HAP-1 (cell line): Measurements from ENCODE around the gene ZBTB47.

Source experiments
- DNase-seq, 2 experiments: peaks; one replicate each; pipeline ENCODE4 v3.0.0-alpha.2; 2016 to 2020; ENCODE audit warnings: low spot score in 2 of 2
- H3K27me3 ChIP-seq: fragments of 250-450 bp; sonication (Bioruptor Pico); 2 replicates; pipeline ENCODE4 v1.5.1; 2020; ENCODE audit warnings: low read depth, mild to moderate bottlenecking, moderate library complexity
- H3K36me3 ChIP-seq: fragments of 250-450 bp; sonication (Bioruptor Pico); replicated peaks from 2 replicates; pipeline ENCODE4 v1.5.1; 2020; ENCODE audit warnings: mild to moderate bottlenecking
- H3K4me1 ChIP-seq: fragments of 250-450 bp; sonication (Bioruptor Pico); 2 replicates; pipeline ENCODE4 v1.5.1; 2020; ENCODE audit warnings: mild to moderate bottlenecking
- H3K4me3 ChIP-seq: fragments of 250-450 bp; sonication (Bioruptor Pico); 2 replicates; pipeline ENCODE4 v1.5.1; 2020; ENCODE audit warnings: mild to moderate bottlenecking, moderate library complexity
- H3K9me3 ChIP-seq: fragments of 250-450 bp; sonication (Bioruptor Pico); 2 replicates; pipeline ENCODE4 v1.5.1; 2020; ENCODE audit warnings: mild to moderate bottlenecking, moderate library complexity
- in situ Hi-C: fragments of 300-500 bp; cut with MboI; formaldehyde crosslinking; loops from 3 replicates; pipeline ENCODE4 v1.14.3; 2020; ENCODE audit warnings: low sequenced_read_pairs, inconsistent platforms, mixed read lengths

ZBTB47 gene

GRCh38 chr3:42707620-42708355 is 54.3 kb downstream of the ZBTB47 start:
- H3K9me3 ChIP-seq: no peaks in the 10 kb centered on the region
- peaks cover 26% of the 10 kb centered on the region for H3K27me3 ChIP-seq
- DNase-seq: peak in 1 of 2 experiments; percentile 4
- no peaks in the 10 kb centered on the region for H3K36me3 ChIP-seq
- in situ Hi-C loops: no loop called here
- no peaks in the 10 kb centered on the region for H3K4me1 ChIP-seq
- H3K4me3 ChIP-seq: no peak overlapping the region

- Histone ChIP-seq H3K27me3 (peaks cover 29% of the 10 kb centered on the region), H3K4me1 (peaks cover 3% of the 10 kb centered on the region), H3K36me3 (no peaks in the 10 kb centered on the region), H3K4me3 (no peak overlapping the region), H3K9me3 (no peaks in the 10 kb centered on the region)
- in situ Hi-C loops: no loop called here
- peak in 1 of 2 experiments; percentile 2 for DNase-seq
Measured at GRCh38 chr3:42708611-42709151, 55.2 kb downstream of the ZBTB47 start.

- no peak for DNase-seq
- H3K4me3 ChIP-seq: no peak overlapping the region
- no peaks in the 10 kb centered on the region for H3K9me3 ChIP-seq
- no peaks in the 10 kb centered on the region for H3K36me3 ChIP-seq
- peaks cover 9% of the 10 kb centered on the region for H3K4me1 ChIP-seq
- H3K27me3 ChIP-seq: peaks cover 29% of the 10 kb centered on the region
- in situ Hi-C loops: no loop called here
Measured at GRCh38 chr3:42709621-42710020, 56.1 kb downstream of the ZBTB47 start.

- DNase-seq: peak in 1 of 2 experiments; percentile 2
- in situ Hi-C loops: no loop called here
- no peaks in the 10 kb centered on the region for H3K9me3 ChIP-seq
- peaks cover 10% of the 10 kb centered on the region for H3K4me1 ChIP-seq
- H3K36me3 ChIP-seq: no peaks in the 10 kb centered on the region
- H3K27me3 ChIP-seq: peaks cover 29% of the 10 kb centered on the region
- H3K4me3 ChIP-seq: no peak overlapping the region
Measured at GRCh38 chr3:42710323-42711021, 57.0 kb downstream of the ZBTB47 start.

- H3K4me1 ChIP-seq: peaks cover 10% of the 10 kb centered on the region
- H3K4me3 ChIP-seq: no peak overlapping the region
- DNase-seq: peak in 1 of 2 experiments; percentile 12
- no peaks in the 10 kb centered on the region for H3K9me3 ChIP-seq
- H3K27me3 ChIP-seq: peaks cover 27% of the 10 kb centered on the region
- in situ Hi-C loops: no loop called here
- no peaks in the 10 kb centered on the region for H3K36me3 ChIP-seq
Measured at GRCh38 chr3:42711491-42712343, 58.2 kb downstream of the ZBTB47 start.

- H3K36me3 ChIP-seq: no peaks in the 10 kb centered on the region
- no peaks in the 10 kb centered on the region for H3K9me3 ChIP-seq
- H3K27me3 ChIP-seq: peaks cover 24% of the 10 kb centered on the region
- H3K4me3 ChIP-seq: no peak overlapping the region
- in situ Hi-C loops: no loop called here
- no peak for DNase-seq
- peaks cover 10% of the 10 kb centered on the region for H3K4me1 ChIP-seq
Measured at GRCh38 chr3:42712344-42712648, 58.8 kb downstream of the ZBTB47 start.

- Histone ChIP-seq H3K4me1 (peaks cover 10% of the 10 kb centered on the region), H3K27me3 (peaks cover 21% of the 10 kb centered on the region), H3K36me3 (no peaks in the 10 kb centered on the region), H3K9me3 (no peaks in the 10 kb centered on the region), H3K4me3 (no peak overlapping the region)
- peak in 1 of 2 experiments; percentile 3 for DNase-seq
- in situ Hi-C loops: no loop called here
Measured at GRCh38 chr3:42712688-42713372, 59.3 kb downstream of the ZBTB47 start.

GRCh38 chr3:42713747-42714146 is 60.2 kb downstream of the ZBTB47 start:
- H3K4me1 ChIP-seq: peaks cover 10% of the 10 kb centered on the region
- peaks cover 19% of the 10 kb centered on the region for H3K27me3 ChIP-seq
- in situ Hi-C loops: no loop called here
- no peaks in the 10 kb centered on the region for H3K36me3 ChIP-seq
- no peaks in the 10 kb centered on the region for H3K9me3 ChIP-seq
- H3K4me3 ChIP-seq: no peak overlapping the region
- peak in 1 of 2 experiments; percentile 6 for DNase-seq

GRCh38 chr3:42714171-42714852 is 60.8 kb downstream of the ZBTB47 start:
- Histone ChIP-seq H3K4me3 (no peak overlapping the region), H3K36me3 (no peaks in the 10 kb centered on the region), H3K9me3 (no peaks in the 10 kb centered on the region), H3K4me1 (peaks cover 10% of the 10 kb centered on the region), H3K27me3 (peaks cover 14% of the 10 kb centered on the region; the same call in 1 of the 2 replicates)
- in situ Hi-C loops: no loop called here
- peak; percentile 32 to 75 for DNase-seq
